Activated T-cell treated with anti-CD3 and anti-CD28 coated beads, Interleukin-2, amount 50 U/mL, for 4 hours (primary cell): ENCODE data around the gene WNT2B. TPM values are rescaled to one million over a fixed set of nuclear protein-coding genes. Genes with fewer than 3 reads are reported as not detected.

Experiments used
- ATAC-seq, 2 donors: fragments of 200-7000 bp; cut with Tn5 transposase; one replicate each; pipeline ENCODE4 v1.10.0; 2021
- DNase-seq: peaks from one replicate; pipeline ENCODE4 v3.0.0-alpha.2; 2020
- H3K27me3 Mint-ChIP-seq: one replicate; pipeline ENCODE4 v1.8.0; 2021; ENCODE audit warnings: low read depth, mixed read lengths
- H3K36me3 Mint-ChIP-seq: one replicate; pipeline ENCODE4 v1.8.0; 2022; ENCODE audit warnings: mixed read lengths; ENCODE audit not compliant: insufficient read depth
- H3K4me1 Mint-ChIP-seq: one replicate; pipeline ENCODE4 v1.8.0; 2021; ENCODE audit warnings: low read depth, mixed read lengths
- H3K4me3 Mint-ChIP-seq: one replicate; pipeline ENCODE4 v1.8.0; 2021; ENCODE audit warnings: mild to moderate bottlenecking, moderate library complexity, mixed read lengths
- H3K9me3 Mint-ChIP-seq: one replicate; pipeline ENCODE4 v1.8.0; 2021; ENCODE audit warnings: mixed read lengths
- total RNA-seq, 3 donors: library from RNA; stranded (reverse); gene quantifications; one replicate each; pipeline ENCODE4 v1.2.1, GENCODE V29; 2021

Gene WNT2B
- total RNA-seq, 3 donors from 2014 or later = 0.05 to 0.24 TPM; not detected in 1

DNA sequence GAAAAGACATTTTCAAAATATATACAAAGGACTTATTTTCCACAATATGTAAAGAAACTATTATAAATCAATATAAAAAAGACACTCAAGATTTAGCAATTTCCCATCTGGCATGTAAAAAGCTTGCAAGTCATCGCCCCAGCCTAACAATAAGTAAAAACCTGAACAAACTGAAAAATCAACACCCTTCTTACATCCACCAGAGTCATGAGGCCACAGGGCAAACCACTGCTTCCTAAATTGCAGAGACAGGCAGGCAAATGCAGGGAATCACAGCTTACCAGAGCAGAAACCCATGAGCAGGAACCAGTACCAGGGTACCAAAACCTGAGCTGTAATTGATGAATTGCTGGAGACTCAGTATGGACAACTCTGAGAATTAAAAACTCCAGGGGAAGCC, 16.7 kb upstream of the WNT2B start:
- DNase-seq (no peak), ATAC-seq (no peak)
- Mint-ChIP-seq H3K36me3 (no peaks in the 10 kb centered on the region), H3K4me1 (no peaks in the 10 kb centered on the region), H3K4me3 (no peak overlapping the region), H3K27me3 (peaks cover 32% of the 10 kb centered on the region), H3K9me3 (no peaks in the 10 kb centered on the region)

GRCh38 chr1:112493351-112493750, 15.4 kb upstream of the WNT2B start:
- peaks cover 33% of the 10 kb centered on the region for H3K27me3 Mint-ChIP-seq
- no peak for DNase-seq
- H3K4me3 Mint-ChIP-seq = no peak overlapping the region
- no peak for ATAC-seq
- H3K4me1 Mint-ChIP-seq = no peaks in the 10 kb centered on the region
- no peaks in the 10 kb centered on the region for H3K36me3 Mint-ChIP-seq
- no peaks in the 10 kb centered on the region for H3K9me3 Mint-ChIP-seq

DNA sequence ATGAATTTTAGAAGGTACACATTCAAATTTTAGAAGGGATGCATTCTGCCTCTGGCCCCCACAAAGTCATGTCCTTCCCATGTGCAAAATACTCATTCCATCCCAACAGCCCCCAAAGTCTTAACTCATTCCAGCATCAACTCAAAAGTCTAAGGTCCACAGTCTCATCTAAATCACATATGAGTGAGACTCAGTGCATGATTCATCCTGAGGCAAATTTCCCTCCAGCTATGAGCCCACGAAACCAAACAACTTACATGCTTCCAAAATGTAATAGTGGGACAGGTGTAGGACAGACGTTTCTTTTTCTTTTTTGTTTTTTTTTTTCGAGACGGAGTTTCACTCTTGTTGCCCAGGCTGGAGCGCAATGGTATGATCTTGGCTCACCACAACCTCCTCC, 12.5 kb upstream of the WNT2B start:
- no peak for ATAC-seq
- Mint-ChIP-seq H3K9me3 (no peaks in the 10 kb centered on the region), H3K4me3 (no peak overlapping the region), H3K4me1 (no peaks in the 10 kb centered on the region), H3K27me3 (peaks cover 49% of the 10 kb centered on the region), H3K36me3 (no peaks in the 10 kb centered on the region)
- DNase-seq = no peak

- Mint-ChIP-seq H3K9me3 (no peaks in the 10 kb centered on the region), H3K27me3 (peaks cover 58% of the 10 kb centered on the region), H3K36me3 (no peaks in the 10 kb centered on the region), H3K4me3 (peak overlapping the region; percentile 67), H3K4me1 (peaks cover 4% of the 10 kb centered on the region)
- DNase-seq = peak; percentile 60
- ATAC-seq = peak; percentile 77 to 79
Measured at GRCh38 chr1:112501810-112502641, 6.7 kb upstream of the WNT2B start.

- Mint-ChIP-seq H3K36me3 (no peaks in the 10 kb centered on the region), H3K4me1 (peaks cover 11% of the 10 kb centered on the region)
Measured at GRCh38 chr1:112502826-112503225, 5.9 kb upstream of the WNT2B start.

GRCh38 chr1:112504001-112504660, 4.6 kb upstream of the WNT2B start:
- DNase-seq (no peak), ATAC-seq (no peak)
- Mint-ChIP-seq H3K27me3 (peaks cover 50% of the 10 kb centered on the region), H3K9me3 (no peaks in the 10 kb centered on the region), H3K4me3 (no peak overlapping the region), H3K4me1 (peaks cover 15% of the 10 kb centered on the region), H3K36me3 (no peaks in the 10 kb centered on the region)

More at GRCh38 chr1:112502826-112503225, 5.9 kb upstream of the WNT2B start:
- Mint-ChIP-seq H3K27me3 (peaks cover 58% of the 10 kb centered on the region), H3K9me3 (no peaks in the 10 kb centered on the region), H3K4me3 (peak overlapping the region; percentile 12)
- DNase-seq = no peak
- no peak for ATAC-seq

- DNase-seq (no peak), ATAC-seq (no peak)
- Mint-ChIP-seq H3K27me3 (peaks cover 48% of the 10 kb centered on the region), H3K9me3 (no peaks in the 10 kb centered on the region), H3K36me3 (no peaks in the 10 kb centered on the region), H3K4me1 (peaks cover 15% of the 10 kb centered on the region), H3K4me3 (no peak overlapping the region)
Measured at GRCh38 chr1:112504661-112505399, 3.9 kb upstream of the WNT2B start.

- no peaks in the 10 kb centered on the region for H3K36me3 Mint-ChIP-seq
- ATAC-seq = no peak
- H3K4me1 Mint-ChIP-seq = peaks cover 15% of the 10 kb centered on the region
- no peak for DNase-seq
- no peak overlapping the region for H3K4me3 Mint-ChIP-seq
- peaks cover 48% of the 10 kb centered on the region for H3K27me3 Mint-ChIP-seq
- no peaks in the 10 kb centered on the region for H3K9me3 Mint-ChIP-seq
Measured at GRCh38 chr1:112505400-112505785, 3.4 kb upstream of the WNT2B start.

DNA sequence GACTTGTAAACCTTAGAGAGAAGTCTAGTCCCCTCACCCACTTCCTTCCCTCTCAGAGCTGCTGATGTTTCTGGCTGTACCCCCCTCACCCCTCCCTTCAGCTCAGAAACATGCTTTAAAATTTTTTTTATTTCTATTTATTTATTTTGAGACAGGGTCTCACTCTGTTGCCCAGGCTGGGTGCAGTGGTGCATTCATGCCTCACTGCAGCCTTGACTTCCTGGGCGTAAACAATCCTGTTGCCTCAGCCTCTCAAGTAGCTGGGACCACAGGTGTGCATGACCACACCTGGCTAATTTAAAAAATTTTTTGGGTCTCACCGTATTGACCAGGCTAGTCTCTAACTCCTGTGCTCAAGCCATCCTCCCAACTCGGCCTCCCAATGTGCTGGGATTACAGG, 2.9 kb upstream of the WNT2B start:
- no peak overlapping the region for H3K4me3 Mint-ChIP-seq
- no peaks in the 10 kb centered on the region for H3K9me3 Mint-ChIP-seq
- H3K27me3 Mint-ChIP-seq = peaks cover 47% of the 10 kb centered on the region
- no peaks in the 10 kb centered on the region for H3K36me3 Mint-ChIP-seq
- DNase-seq (no peak), ATAC-seq (no peak)
- H3K4me1 Mint-ChIP-seq = peaks cover 15% of the 10 kb centered on the region

DNA sequence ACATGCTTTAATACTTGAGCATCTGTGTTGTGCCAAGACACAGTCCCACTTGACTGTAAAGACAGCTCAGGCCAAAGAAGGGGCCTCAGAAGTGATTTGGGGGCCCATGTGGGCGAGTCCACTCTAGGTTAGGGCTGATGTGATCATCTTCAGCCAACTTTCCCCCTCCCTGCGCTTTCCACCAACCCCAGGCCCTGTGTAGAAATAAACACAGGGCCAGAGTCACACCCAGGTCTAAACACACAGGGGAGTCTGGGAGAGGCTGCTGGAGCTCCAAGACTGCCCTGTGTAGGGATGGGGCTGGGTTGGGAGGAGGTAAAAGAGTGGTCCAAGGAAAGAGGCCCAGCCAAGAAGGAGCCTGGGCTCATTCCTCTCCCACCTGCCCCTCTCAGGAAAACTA, 2.5 kb upstream of the WNT2B start:
- Mint-ChIP-seq H3K4me3 (no peak overlapping the region), H3K9me3 (no peaks in the 10 kb centered on the region), H3K36me3 (no peaks in the 10 kb centered on the region), H3K27me3 (peaks cover 43% of the 10 kb centered on the region), H3K4me1 (peaks cover 15% of the 10 kb centered on the region)
- ATAC-seq (no peak), DNase-seq (no peak)

GRCh38 chr1:112506731-112507130, 2.0 kb upstream of the WNT2B start:
- ATAC-seq (no peak), DNase-seq (no peak)
- no peaks in the 10 kb centered on the region for H3K36me3 Mint-ChIP-seq
- no peaks in the 10 kb centered on the region for H3K9me3 Mint-ChIP-seq
- peaks cover 38% of the 10 kb centered on the region for H3K27me3 Mint-ChIP-seq
- H3K4me3 Mint-ChIP-seq = no peak overlapping the region
- peaks cover 14% of the 10 kb centered on the region for H3K4me1 Mint-ChIP-seq

- Mint-ChIP-seq H3K36me3 (no peaks in the 10 kb centered on the region), H3K27me3 (peaks cover 36% of the 10 kb centered on the region)
Measured at GRCh38 chr1:112507336-112507735, 1.4 kb upstream of the WNT2B start.

DNA sequence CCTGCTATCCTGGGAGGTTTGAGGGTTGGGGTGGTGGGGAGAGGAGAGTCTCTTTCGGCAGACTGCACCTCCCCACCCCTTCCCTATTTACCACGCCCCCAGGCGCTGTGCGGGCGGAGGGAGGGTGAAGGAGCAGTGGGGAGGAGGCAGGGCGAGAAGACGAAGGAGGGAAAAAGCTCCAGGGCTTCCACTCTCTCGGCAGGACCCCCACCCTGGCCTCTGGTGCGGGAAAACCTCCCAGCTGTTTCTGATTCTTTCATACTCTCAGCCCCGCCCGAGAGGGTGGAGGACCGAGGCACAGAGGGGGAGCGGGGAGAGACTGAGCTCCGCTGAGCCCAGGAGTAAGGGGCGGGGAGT, 866 bp upstream of the WNT2B start:
- H3K4me1 Mint-ChIP-seq = peaks cover 11% of the 10 kb centered on the region
- peak overlapping the region; percentile 77 for H3K4me3 Mint-ChIP-seq
- no peaks in the 10 kb centered on the region for H3K36me3 Mint-ChIP-seq
- H3K9me3 Mint-ChIP-seq = no peaks in the 10 kb centered on the region
- DNase-seq (peak; percentile 33), ATAC-seq (peak; percentile 26 to 27)
- peaks cover 30% of the 10 kb centered on the region for H3K27me3 Mint-ChIP-seq

More at GRCh38 chr1:112507336-112507735, 1.4 kb upstream of the WNT2B start:
- peaks cover 11% of the 10 kb centered on the region for H3K4me1 Mint-ChIP-seq
- DNase-seq (no peak), ATAC-seq (no peak)
- H3K9me3 Mint-ChIP-seq = no peaks in the 10 kb centered on the region
- peak overlapping the region; percentile 77 for H3K4me3 Mint-ChIP-seq

GRCh38 chr1:112509005-112509659, 367 bp downstream of the WNT2B start:
- H3K9me3 Mint-ChIP-seq = no peaks in the 10 kb centered on the region
- peak; percentile 18 for DNase-seq
- H3K4me3 Mint-ChIP-seq = peak overlapping the region; percentile 60
- ATAC-seq = peak; percentile 55 to 59
- peaks cover 11% of the 10 kb centered on the region for H3K4me1 Mint-ChIP-seq
- H3K36me3 Mint-ChIP-seq = no peaks in the 10 kb centered on the region
- peaks cover 21% of the 10 kb centered on the region for H3K27me3 Mint-ChIP-seq
